MM.1S (cell line): ENCODE results near the gene SPOCK1.

Source experiments
- EZH2 ChIP-seq: fragments of 300-600 bp; sonication (generic); optimal IDR thresholded peaks from 2 replicates; pipeline ENCODE3; 2017; ENCODE audit warnings: low read depth, mild to moderate bottlenecking, antibody characterized with exemption, low read length, mixed read lengths
- EZH2phosphoT487 ChIP-seq: fragments of 300-600 bp; sonication (generic); IDR thresholded peaks from 2 replicates; pipeline ENCODE4 v1.6.1; 2018; ENCODE audit warnings: antibody characterized with exemption, low read length
- TF ChIP-seq, protein P1 (sequence below): fragments of 300-600 bp; sonication (generic); IDR thresholded peaks from 2 replicates; pipeline ENCODE4 v1.5.1; 2016; ENCODE audit warnings: antibody characterized with exemption, low read length, mixed read lengths

DNA sequence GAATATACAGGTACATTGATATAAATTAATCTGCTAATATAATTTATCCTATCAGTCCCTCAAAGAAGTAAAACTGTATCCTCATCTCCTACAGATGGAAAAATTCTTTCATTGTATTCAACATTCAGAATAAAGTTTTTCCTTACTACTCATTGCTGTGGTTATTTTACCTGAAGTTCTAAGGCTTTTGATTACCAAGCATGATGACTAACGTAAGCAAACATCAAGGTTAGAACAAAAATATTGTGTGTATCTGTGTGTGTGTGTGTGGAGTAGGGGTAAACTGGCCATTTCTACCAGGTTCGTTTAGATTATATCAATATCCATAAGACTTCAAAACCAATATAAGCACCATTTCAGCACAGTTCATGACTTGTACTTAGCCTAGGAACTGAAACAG lies 573.1 kb downstream of the SPOCK1 start:
- TF ChIP-seq EZH2phosphoT487 (no peak), EZH2 (no peak)
- TF ChIP-seq, protein P1, sequence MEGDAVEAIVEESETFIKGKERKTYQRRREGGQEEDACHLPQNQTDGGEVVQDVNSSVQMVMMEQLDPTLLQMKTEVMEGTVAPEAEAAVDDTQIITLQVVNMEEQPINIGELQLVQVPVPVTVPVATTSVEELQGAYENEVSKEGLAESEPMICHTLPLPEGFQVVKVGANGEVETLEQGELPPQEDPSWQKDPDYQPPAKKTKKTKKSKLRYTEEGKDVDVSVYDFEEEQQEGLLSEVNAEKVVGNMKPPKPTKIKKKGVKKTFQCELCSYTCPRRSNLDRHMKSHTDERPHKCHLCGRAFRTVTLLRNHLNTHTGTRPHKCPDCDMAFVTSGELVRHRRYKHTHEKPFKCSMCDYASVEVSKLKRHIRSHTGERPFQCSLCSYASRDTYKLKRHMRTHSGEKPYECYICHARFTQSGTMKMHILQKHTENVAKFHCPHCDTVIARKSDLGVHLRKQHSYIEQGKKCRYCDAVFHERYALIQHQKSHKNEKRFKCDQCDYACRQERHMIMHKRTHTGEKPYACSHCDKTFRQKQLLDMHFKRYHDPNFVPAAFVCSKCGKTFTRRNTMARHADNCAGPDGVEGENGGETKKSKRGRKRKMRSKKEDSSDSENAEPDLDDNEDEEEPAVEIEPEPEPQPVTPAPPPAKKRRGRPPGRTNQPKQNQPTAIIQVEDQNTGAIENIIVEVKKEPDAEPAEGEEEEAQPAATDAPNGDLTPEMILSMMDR = no peak
